H1 (cell line): Measurements from ENCODE around the gene LDLRAD3. TPM values are rescaled to one million over a fixed set of nuclear protein-coding genes. Genes with fewer than 3 reads are reported as not detected.
A peak's percentile ranks its signal among the peaks of the same experiment; 100 is the strongest.

Experiments
- CTCF ChIA-PET: fragments of 300-600 bp; sonication (Branson Sonifier 250); formaldehyde crosslinking; loops from one replicate; lab custom pipeline; 2021; ENCODE audit not compliant: partially characterized antibody; lab: Charles Lee
- POLR2A ChIA-PET: fragments of 300-600 bp; sonication (Branson Sonifier 250); formaldehyde crosslinking; loops from one replicate; lab custom pipeline; 2021; ENCODE audit warnings: inconsistent platforms; ENCODE audit not compliant: partially characterized antibody; lab: Charles Lee
- DNase-seq, 2 experiments: peaks; one replicate each; pipeline versions ENCODE4 v3.0.0 to v3.0.0-alpha.2; 2010 to 2022; ENCODE audit warnings: low spot score in 2 of 2, low read depth in 1 of 2, mixed read lengths in 1 of 2
- FAIRE-seq: peaks from 2 replicates; lab custom pipeline; 2011; peaks lifted over from hg19 to GRCh38; lab: Jason Lieb, UNC
- H2AFZ ChIP-seq: 2 replicates; pipeline ENCODE4 v1.8.1; 2012; ENCODE audit warnings: low read length, inconsistent platforms
- H2AK5ac ChIP-seq: 2 replicates; pipeline ENCODE4 v1.6.1; 2013; ENCODE audit warnings: low read depth, low read length
- H2BK120ac ChIP-seq: replicated peaks from 2 replicates; pipeline ENCODE3; 2013; ENCODE audit warnings: low read depth, low read length, inconsistent platforms
- H2BK12ac ChIP-seq: 2 replicates; pipeline ENCODE4 v1.6.1; 2013; ENCODE audit warnings: low read depth, low read length
- H2BK15ac ChIP-seq: 2 replicates; pipeline ENCODE4 v1.6.1; 2013; ENCODE audit warnings: low read length
- H2BK20ac ChIP-seq: 2 replicates; pipeline ENCODE4 v1.6.1; 2013; ENCODE audit warnings: low read length
- H2BK5ac ChIP-seq: 2 replicates; pipeline ENCODE4 v1.6.1; 2013; ENCODE audit warnings: low read depth, low read length
- H3K14ac ChIP-seq: 2 replicates; pipeline ENCODE4 v1.6.1; 2013; ENCODE audit warnings: inconsistent platforms; ENCODE audit not compliant: insufficient read length
- H3K18ac ChIP-seq: 2 replicates; pipeline ENCODE4 v1.6.1; 2013; ENCODE audit warnings: low read length; ENCODE audit errors: extremely low read depth
- H3K23ac ChIP-seq: 2 replicates; pipeline ENCODE4 v1.6.1; 2013; ENCODE audit warnings: inconsistent platforms; ENCODE audit not compliant: insufficient read length
- H3K23me2 ChIP-seq: 2 replicates; pipeline ENCODE4 v1.6.1; 2013; ENCODE audit warnings: low read depth, low read length
- H3K27ac ChIP-seq: 2 replicates; pipeline ENCODE4 v1.6.1; 2011; ENCODE audit warnings: low read depth, low read length, inconsistent platforms
- H3K27me3 ChIP-seq, 4 experiments: replicated peaks in 1 of 4; 1 replicate in 1 of 4; 2 replicates in 3 of 4; pipeline versions ENCODE4 v1.6.1 to v1.8.1; 2011 to 2013; ENCODE audit warnings: low read length in 3 of 4, mild to moderate bottlenecking in 3 of 4, inconsistent platforms in 2 of 4, mixed read lengths in 2 of 4, moderate library complexity in 1 of 4; ENCODE audit not compliant: control insufficient read depth in 3 of 4, insufficient read depth in 3 of 4; ENCODE audit errors: extremely low read depth in 1 of 4
- H3K36me3 ChIP-seq, 4 experiments: 2 replicates each; pipeline versions ENCODE4 v1.6.1 to v1.8.1; 2011 to 2013; ENCODE audit warnings: mild to moderate bottlenecking in 4 of 4, low read length in 3 of 4, moderate library complexity in 2 of 4, control low read depth in 1 of 4, inconsistent platforms in 1 of 4; ENCODE audit not compliant: insufficient read depth in 4 of 4, control insufficient read depth in 2 of 4
- H3K4ac ChIP-seq: replicated peaks from 2 replicates; pipeline ENCODE3; 2013; ENCODE audit warnings: low read length, low read depth, mixed read lengths, inconsistent platforms; ENCODE audit not compliant: insufficient read length
- H3K4me1 ChIP-seq, 4 experiments: replicated peaks in 1 of 4; 1 replicate in 1 of 4; 2 replicates in 3 of 4; pipeline versions ENCODE4 v1.6.1 to v1.8.1; 2011 to 2013; ENCODE audit warnings: low read length in 3 of 4, inconsistent platforms in 2 of 4, mixed read lengths in 1 of 4; ENCODE audit not compliant: insufficient read depth in 4 of 4, control insufficient read depth in 3 of 4
- H3K4me2 ChIP-seq, 2 experiments: 2 replicates each; pipeline versions ENCODE4 v1.6.1 to v1.8.1; 2011 to 2013; ENCODE audit warnings: low read depth in 2 of 2, low read length in 2 of 2, control low read depth in 1 of 2, inconsistent platforms in 1 of 2, mild to moderate bottlenecking in 1 of 2; ENCODE audit not compliant: insufficient read depth in 1 of 2
- H3K4me3 ChIP-seq, 4 experiments: fragments of 200-600, 300-600 bp in 1 of 4; sonication (generic), shearing (Covaris generic), sonication (Bioruptor Twin) in 1 of 4; 2 replicates each; pipeline versions ENCODE4 v1.5.1 to v1.8.1; 2011 to 2016; ENCODE audit warnings: low read length in 4 of 4, low read depth in 3 of 4, control low read depth in 2 of 4, inconsistent platforms in 2 of 4, mild to moderate bottlenecking in 2 of 4, mixed read lengths in 1 of 4, moderate library complexity in 1 of 4; ENCODE audit not compliant: insufficient read depth in 2 of 4; ENCODE audit errors: extremely low read depth in 1 of 4
- H3K56ac ChIP-seq: replicated peaks from 2 replicates; pipeline ENCODE3; 2013; ENCODE audit warnings: low read depth, mild to moderate bottlenecking, mixed read lengths, low read length, inconsistent platforms; ENCODE audit not compliant: insufficient read length
- H3K79me1 ChIP-seq: 2 replicates; pipeline ENCODE4 v1.6.1; 2013; ENCODE audit warnings: low read depth, low read length, control low read depth
- H3K79me2 ChIP-seq, 2 experiments: 2 replicates each; pipeline versions ENCODE4 v1.6.1 to v1.8.1; 2012 to 2013; ENCODE audit warnings: low read length in 2 of 2, mild to moderate bottlenecking in 2 of 2, inconsistent platforms in 1 of 2; ENCODE audit not compliant: insufficient read depth in 2 of 2, control insufficient read depth in 1 of 2
- H3K9ac ChIP-seq, 4 experiments: replicated peaks in 1 of 4; 1 replicate in 1 of 4; 2 replicates in 3 of 4; pipeline versions ENCODE4 v1.6.1 to v1.8.1; 2011 to 2013; ENCODE audit warnings: low read depth in 3 of 4, low read length in 3 of 4, control low read depth in 2 of 4, mild to moderate bottlenecking in 2 of 4, moderate library complexity in 2 of 4, inconsistent platforms in 1 of 4; ENCODE audit errors: extremely low read depth in 1 of 4
- H3K9me3 ChIP-seq, 2 experiments: 2 replicates each; pipeline versions ENCODE4 v1.6.1 to v1.8.1; 2012 to 2013; ENCODE audit warnings: mild to moderate bottlenecking in 2 of 2, moderate library complexity in 2 of 2, control low read depth in 1 of 2, inconsistent platforms in 1 of 2, low read depth in 1 of 2, low read length in 1 of 2, mixed read lengths in 1 of 2; ENCODE audit not compliant: insufficient read depth in 2 of 2
- H4K20me1 ChIP-seq, 2 experiments: replicated peaks in 1 of 2; 2 replicates each; pipeline versions ENCODE3 to v1.8.1; 2011 to 2013; ENCODE audit warnings: inconsistent platforms in 2 of 2, low read length in 2 of 2, mild to moderate bottlenecking in 1 of 2; ENCODE audit not compliant: insufficient read depth in 2 of 2, control insufficient read depth in 1 of 2
- H4K5ac ChIP-seq: 2 replicates; pipeline ENCODE4 v1.6.1; 2013; ENCODE audit warnings: low read length, low read depth, mixed read lengths, inconsistent platforms; ENCODE audit not compliant: insufficient read length
- H4K8ac ChIP-seq: 2 replicates; pipeline ENCODE4 v1.8.0; 2013; ENCODE audit warnings: mild to moderate bottlenecking, moderate library complexity, low read length, inconsistent platforms; ENCODE audit not compliant: insufficient read depth; ENCODE audit errors: extremely low read depth
- H4K91ac ChIP-seq: replicated peaks from 2 replicates; pipeline ENCODE3; 2013; ENCODE audit warnings: low read length, mixed read lengths, inconsistent platforms; ENCODE audit not compliant: insufficient read length
- BACH1 ChIP-seq: IDR thresholded peaks from 2 replicates; pipeline ENCODE4 v1.6.1; 2012; ENCODE audit warnings: low read length, improper control_type of control experiment
- PHF8 ChIP-seq: fragments of 200-600 bp; sonication (generic); conservative IDR thresholded peaks from 2 replicates; pipeline ENCODE4 v1.7.1; 2012; ENCODE audit warnings: low read depth, mild to moderate bottlenecking, inconsistent platforms, low read length, moderate library complexity
- RAD21 ChIP-seq, 2 experiments: IDR thresholded peaks in 1 of 2; conservative IDR thresholded peaks in 1 of 2; 2 replicates each; pipeline ENCODE4 v1.6.1; 2011; ENCODE audit warnings: low read depth in 2 of 2, low read length in 2 of 2, improper control_type of control experiment in 1 of 2, inconsistent platforms in 1 of 2, mild to moderate bottlenecking in 1 of 2, moderate library complexity in 1 of 2
- RFX5 ChIP-seq: IDR thresholded peaks from 2 replicates; pipeline ENCODE4 v1.6.1; 2011; ENCODE audit warnings: low read depth, low read length, improper control_type of control experiment, borderline replicate concordance
- USF2 ChIP-seq: IDR thresholded peaks from 2 replicates; pipeline ENCODE4 v1.6.1; 2011; ENCODE audit warnings: low read length, improper control_type of control experiment
- WGBS, 2 experiments: shearing (Covaris generic) in 1 of 2; methylation state at CpG; one replicate each; pipeline versions ENCODE4 v1.1.6 to v1.1.7; 2013 to 2015; ENCODE audit warnings: low lambda C conversion rate in 2 of 2, mixed read lengths in 2 of 2, inconsistent platforms in 1 of 2, low coverage in 1 of 2, missing lambda C conversion rate in 1 of 2; ENCODE audit not compliant: insufficient replicate concordance in 2 of 2, insufficient coverage in 1 of 2, insufficient read length in 1 of 2; ENCODE audit errors: extremely low coverage in 1 of 2, missing lambda C conversion rate in 1 of 2; 5-methylcytosine and 5-hydroxymethylcytosine counted together
- polyA plus RNA-seq, 7 experiments: library from polyadenylated mRNA; depleted of rRNA in 3 of 7; stranded (reverse) in 5 of 7; unstranded in 2 of 7; fragments of >200 nt in 5 of 7; fragments of 200-250 nt in 2 of 7; gene quantifications; 1 replicate in 5 of 7; 2 replicates in 1 of 7; 4 replicates in 1 of 7; pipeline versions ENCODE4 v1.2.1 to v1.2.3, GENCODE V29; 2011 to 2013; ENCODE audit warnings: missing spikeins in 2 of 7, mixed read lengths in 2 of 7
- total RNA-seq: library from RNA; stranded (reverse); fragmentation: NEBNext Ultra II Directional; extraction: Animal tissue kit (Norgen Biotek cat#: 25700); gene quantifications from 2 replicates; pipeline ENCODE4 v1.2.1, GENCODE V29; 2021
- TF ChIP-seq, protein P1 (sequence below), 3 experiments: IDR thresholded peaks; 1 replicate in 2 of 3; 2 replicates in 1 of 3; pipeline versions ENCODE4 v1.5.1 to v1.6.1; 2011; ENCODE audit warnings: low read length in 3 of 3, mild to moderate bottlenecking in 3 of 3, inconsistent platforms in 2 of 3, low read depth in 1 of 3, moderate library complexity in 1 of 3; ENCODE audit not compliant: insufficient read depth in 1 of 3; ENCODE audit errors: control extremely low read depth in 1 of 3

The LDLRAD3 gene
- total and polyA plus RNA-seq, 2 of the 8 experiments (the other 6 are each of a cell fraction or from before 2014, with no cell fraction given), result 18.6 to 22.8 TPM

- Histone ChIP-seq H2BK12ac (no peak overlapping the region), H3K18ac (no peak overlapping the region), H2AK5ac (no peak overlapping the region), H2AFZ (no peak overlapping the region), H3K4me2 (peak overlapping the region in 1 of 2 experiments; percentile 54; a peak in 1 of 4 replicates), H2BK20ac (no peak overlapping the region), H3K27me3 (no peaks in the 10 kb centered on the region), H4K91ac (no peak overlapping the region), H4K8ac (no peak overlapping the region), H3K27ac (no peak overlapping the region), H3K79me2 (peaks cover 0 to 17% of the 10 kb centered on the region in 2 experiments; a peak in 1 of 4 replicates), H3K23ac (no peak overlapping the region), H3K9me3 (peaks cover 4 to 6% of the 10 kb centered on the region in 2 experiments; a peak in 2 of 4 replicates), H3K23me2 (no peaks in the 10 kb centered on the region), H3K4ac (no peak overlapping the region), H2BK15ac (no peak overlapping the region), H4K20me1 (no peaks in the 10 kb centered on the region), H3K14ac (no peak overlapping the region), H3K9ac (no peak overlapping the region), H3K4me1 (peaks cover 8 to 32% (median 27%) of the 10 kb centered on the region in 4 experiments), H3K36me3 (peaks cover 0 to 4% (median 0%) of the 10 kb centered on the region in 4 experiments; a peak in 1 of 8 replicates), H2BK120ac (no peak overlapping the region), H3K56ac (no peak overlapping the region), H3K79me1 (peaks cover 5% of the 10 kb centered on the region), H3K4me3 (peak overlapping the region in 1 of 4 experiments; percentile 4; a peak in 1 of 8 replicates), H2BK5ac (no peak overlapping the region), H4K5ac (no peak overlapping the region)
- FAIRE-seq, result peak; percentile 94
- DNase-seq, result peak in 1 of 2 experiments; percentile 29
- WGBS, 2 experiments, result 50% methylated on average over 10 of the region's 10 CpGs; no CpG with 5 or more reads in 1 of the 2 experiments
- CTCF ChIA-PET, result interaction anchor here (0.6 to 7.7 kb wide), 72 partner anchors 8 to 1766 kb away, joined by 3 to 58 read pairs (median 4); no protein-coding TSS in a partner anchor
- POLR2A ChIA-PET, result interaction anchor here (0.6 to 5.0 kb wide), 5 partner anchors 23 to 248 kb away, joined by 3 to 23 read pairs (median 5); no protein-coding TSS in a partner anchor
- TF ChIP-seq PHF8 (no peak), RFX5 (no peak), BACH1 (peak; percentile 37; the same call in 1 of the 2 replicates), RAD21 (IDR thresholded peaks at IDR 0.05 in 1 of 2, conservative IDR thresholded peaks at IDR 0.05 in 1 of 2; ENCODE audit: low read depth in 2 of 2, low read length in 2 of 2) (peak; percentile 87 to 92), USF2 (no peak)
- TF ChIP-seq, protein P1, sequence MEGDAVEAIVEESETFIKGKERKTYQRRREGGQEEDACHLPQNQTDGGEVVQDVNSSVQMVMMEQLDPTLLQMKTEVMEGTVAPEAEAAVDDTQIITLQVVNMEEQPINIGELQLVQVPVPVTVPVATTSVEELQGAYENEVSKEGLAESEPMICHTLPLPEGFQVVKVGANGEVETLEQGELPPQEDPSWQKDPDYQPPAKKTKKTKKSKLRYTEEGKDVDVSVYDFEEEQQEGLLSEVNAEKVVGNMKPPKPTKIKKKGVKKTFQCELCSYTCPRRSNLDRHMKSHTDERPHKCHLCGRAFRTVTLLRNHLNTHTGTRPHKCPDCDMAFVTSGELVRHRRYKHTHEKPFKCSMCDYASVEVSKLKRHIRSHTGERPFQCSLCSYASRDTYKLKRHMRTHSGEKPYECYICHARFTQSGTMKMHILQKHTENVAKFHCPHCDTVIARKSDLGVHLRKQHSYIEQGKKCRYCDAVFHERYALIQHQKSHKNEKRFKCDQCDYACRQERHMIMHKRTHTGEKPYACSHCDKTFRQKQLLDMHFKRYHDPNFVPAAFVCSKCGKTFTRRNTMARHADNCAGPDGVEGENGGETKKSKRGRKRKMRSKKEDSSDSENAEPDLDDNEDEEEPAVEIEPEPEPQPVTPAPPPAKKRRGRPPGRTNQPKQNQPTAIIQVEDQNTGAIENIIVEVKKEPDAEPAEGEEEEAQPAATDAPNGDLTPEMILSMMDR (IDR thresholded peaks at IDR 0.05; ENCODE audit: control extremely low read depth in 1 of 3, insufficient read depth in 1 of 3, low read depth in 1 of 3, low read length in 3 of 3), result peak in 2 of 3 experiments; percentile 77 to 87; a peak in 3 of 4 replicates
Observed at GRCh38 chr11:36069576-36070212, 125.8 kb downstream of the LDLRAD3 start.
